ENCODE results near the gene FAF1. TPM values are rescaled to one million over a fixed set of nuclear protein-coding genes. Genes with fewer than 3 reads are reported as not detected.

FAF1 gene
- total RNA-seq, 4 donors from 2014 or later, result 47.1 to 87.0 (median 79.4) TPM

DNA sequence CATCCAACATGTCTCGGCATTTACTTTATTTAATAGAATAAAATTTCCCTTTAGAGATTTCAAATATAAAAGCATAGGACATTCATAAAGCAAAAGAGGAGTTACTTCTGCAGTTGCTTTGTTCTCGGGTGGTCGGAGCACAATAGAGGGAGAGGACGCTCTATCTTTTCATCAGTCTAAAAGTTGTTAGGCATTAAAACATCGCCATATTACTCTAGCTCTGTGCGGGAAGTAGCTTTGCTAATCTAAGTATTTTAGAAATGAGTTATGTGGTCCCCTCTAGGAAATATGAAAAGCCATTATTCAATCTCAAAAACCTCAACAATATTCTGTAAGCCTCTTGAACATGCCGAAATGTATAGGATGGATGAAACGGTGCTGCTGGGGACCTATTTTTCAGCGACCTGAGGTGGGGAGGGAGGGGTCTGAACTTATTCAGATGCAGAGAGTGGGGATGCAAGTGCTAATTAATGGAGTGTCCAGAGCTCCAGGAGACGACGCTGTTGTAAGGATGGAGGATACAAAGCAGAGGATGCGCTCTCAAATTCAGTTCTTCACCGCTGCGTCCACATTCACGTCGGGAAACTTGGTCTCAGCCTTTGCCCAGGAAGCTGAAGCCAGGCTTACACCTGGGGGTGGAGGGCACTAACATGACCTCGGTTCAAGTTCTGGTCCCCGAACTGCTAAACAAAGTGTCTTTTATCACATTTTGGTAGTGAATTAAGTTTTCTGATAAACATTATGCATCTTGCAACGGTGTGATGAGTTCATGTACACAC, 16.2 kb upstream of the FAF1 start:
- 66 to 68% methylated on average over 19 of the region's 19 CpGs for WGBS, 2 donors

DNA sequence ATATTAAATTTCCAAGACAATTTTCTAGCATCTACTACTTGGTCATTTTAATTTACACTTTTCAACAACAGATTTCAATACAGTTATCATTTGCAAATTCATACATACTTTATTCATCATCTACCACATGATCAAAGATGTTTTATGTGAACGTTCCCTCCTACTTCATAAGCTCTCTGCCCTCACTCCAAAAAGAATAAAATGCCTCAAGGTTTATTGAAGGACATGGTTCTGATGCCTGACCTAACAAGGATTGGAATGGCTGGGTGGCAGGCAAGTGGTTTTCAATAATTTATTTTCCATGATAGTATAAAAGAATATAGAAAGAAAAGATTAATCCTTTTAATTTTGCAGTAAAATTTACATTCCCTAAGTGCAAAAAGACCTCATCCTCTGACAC, 15.4 kb upstream of the FAF1 start:
- no peaks in the 10 kb centered on the region for H3K4me1 ChIP-seq
- H3K36me3 ChIP-seq, result no peaks in the 10 kb centered on the region
- 85% methylated on average over 1 of the region's 1 CpG for WGBS, 2 donors
- TF ChIP-seq, protein P1, sequence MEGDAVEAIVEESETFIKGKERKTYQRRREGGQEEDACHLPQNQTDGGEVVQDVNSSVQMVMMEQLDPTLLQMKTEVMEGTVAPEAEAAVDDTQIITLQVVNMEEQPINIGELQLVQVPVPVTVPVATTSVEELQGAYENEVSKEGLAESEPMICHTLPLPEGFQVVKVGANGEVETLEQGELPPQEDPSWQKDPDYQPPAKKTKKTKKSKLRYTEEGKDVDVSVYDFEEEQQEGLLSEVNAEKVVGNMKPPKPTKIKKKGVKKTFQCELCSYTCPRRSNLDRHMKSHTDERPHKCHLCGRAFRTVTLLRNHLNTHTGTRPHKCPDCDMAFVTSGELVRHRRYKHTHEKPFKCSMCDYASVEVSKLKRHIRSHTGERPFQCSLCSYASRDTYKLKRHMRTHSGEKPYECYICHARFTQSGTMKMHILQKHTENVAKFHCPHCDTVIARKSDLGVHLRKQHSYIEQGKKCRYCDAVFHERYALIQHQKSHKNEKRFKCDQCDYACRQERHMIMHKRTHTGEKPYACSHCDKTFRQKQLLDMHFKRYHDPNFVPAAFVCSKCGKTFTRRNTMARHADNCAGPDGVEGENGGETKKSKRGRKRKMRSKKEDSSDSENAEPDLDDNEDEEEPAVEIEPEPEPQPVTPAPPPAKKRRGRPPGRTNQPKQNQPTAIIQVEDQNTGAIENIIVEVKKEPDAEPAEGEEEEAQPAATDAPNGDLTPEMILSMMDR (IDR thresholded peaks at IDR 0.05), result no peak
- TF ChIP-seq POLR2A (IDR thresholded peaks at IDR 0.05), result no peak
- no peak overlapping the region for H3K27ac ChIP-seq
- intact Hi-C loops (cut with DNase I), result no loop called here
- no peak for DNase-seq
- H3K9me3 ChIP-seq, result no peaks in the 10 kb centered on the region
- no peak overlapping the region for H3K4me3 ChIP-seq (replicated peaks in 1 of 3)
- H3K27me3 ChIP-seq, result no peaks in the 10 kb centered on the region

More for the DNA sequence above, 16.2 kb upstream of the FAF1 start:
- no peaks in the 10 kb centered on the region for H3K27me3 ChIP-seq
- no peaks in the 10 kb centered on the region for H3K9me3 ChIP-seq
- H3K4me1 ChIP-seq, result no peaks in the 10 kb centered on the region
- no peaks in the 10 kb centered on the region for H3K36me3 ChIP-seq
- TF ChIP-seq, protein P1 (IDR thresholded peaks at IDR 0.05), result no peak
- no peak for TF ChIP-seq POLR2A (IDR thresholded peaks at IDR 0.05)
- peak overlapping the region in 2 of 3 donors; percentile 90 to 95 for H3K27ac ChIP-seq
- DNase-seq, result no peak
- peak overlapping the region in 1 of 3 donors; percentile 84 for H3K4me3 ChIP-seq (replicated peaks in 1 of 3)
- intact Hi-C loops (cut with DNase I), result no loop called here

DNA sequence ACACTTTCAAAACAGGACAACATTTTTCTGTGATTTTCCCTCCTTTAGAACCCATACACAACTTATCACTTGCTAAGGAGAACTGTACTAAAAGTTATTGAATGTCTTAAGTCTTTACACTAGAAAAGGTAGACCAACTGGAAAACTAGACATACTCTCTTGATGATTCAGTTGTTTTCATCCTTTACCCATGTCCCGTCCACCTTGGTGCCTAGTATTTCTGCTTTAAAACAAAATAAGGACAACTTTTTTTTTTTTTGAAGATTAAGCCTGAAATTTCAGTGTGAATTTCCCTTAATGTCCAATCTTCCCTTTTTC, 14.5 kb upstream of the FAF1 start:
- no peaks in the 10 kb centered on the region for H3K27me3 ChIP-seq
- H3K4me3 ChIP-seq (replicated peaks in 1 of 3), result no peak overlapping the region
- intact Hi-C loops (cut with DNase I), result no loop called here

DNA sequence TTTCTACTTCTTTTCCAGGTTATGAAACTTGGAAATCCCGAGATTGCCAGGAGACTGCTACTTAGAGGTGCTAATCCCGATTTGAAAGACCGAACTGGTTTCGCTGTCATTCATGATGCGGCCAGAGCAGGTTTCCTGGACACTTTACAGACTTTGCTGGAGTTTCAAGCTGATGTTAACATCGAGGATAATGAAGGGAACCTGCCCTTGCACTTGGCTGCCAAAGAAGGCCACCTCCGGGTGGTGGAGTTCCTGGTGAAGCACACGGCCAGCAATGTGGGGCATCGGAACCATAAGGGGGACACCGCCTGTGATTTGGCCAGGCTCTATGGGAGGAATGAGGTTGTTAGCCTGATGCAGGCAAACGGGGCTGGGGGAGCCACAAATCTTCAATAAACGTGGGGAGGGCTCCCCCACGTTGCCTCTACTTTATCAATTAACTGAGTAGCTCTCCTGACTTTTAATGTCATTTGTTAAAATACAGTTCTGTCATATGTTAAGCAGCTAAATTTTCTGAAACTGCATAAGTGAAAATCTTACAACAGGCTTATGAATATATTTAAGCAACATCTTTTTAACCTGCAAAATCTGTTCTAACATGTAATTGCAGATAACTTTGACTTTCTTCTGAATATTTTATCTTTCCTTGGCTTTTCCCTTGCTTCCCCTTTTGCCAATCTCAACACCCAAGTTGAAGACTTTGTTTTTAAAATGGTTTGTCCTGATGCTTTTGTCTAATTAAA, 14.0 kb upstream of the FAF1 start:
- DNase-seq, result no peak
- WGBS, 2 donors, result 91 to 93% methylated on average over 13 of the region's 13 CpGs
- H3K27me3 ChIP-seq, result no peaks in the 10 kb centered on the region
- no peak overlapping the region for H3K27ac ChIP-seq
- no peaks in the 10 kb centered on the region for H3K9me3 ChIP-seq
- no peak overlapping the region for H3K4me3 ChIP-seq (replicated peaks in 1 of 3)
- H3K4me1 ChIP-seq, result no peaks in the 10 kb centered on the region
- intact Hi-C loops (cut with DNase I), result no loop called here
- no peak for TF ChIP-seq POLR2A (IDR thresholded peaks at IDR 0.05)
- TF ChIP-seq, protein P1 (IDR thresholded peaks at IDR 0.05), result no peak
- no peaks in the 10 kb centered on the region for H3K36me3 ChIP-seq

More for the DNA sequence above, 14.5 kb upstream of the FAF1 start:
- no peaks in the 10 kb centered on the region for H3K36me3 ChIP-seq
- 90 to 94% methylated on average over 1 of the region's 1 CpG for WGBS, 2 donors
- H3K4me1 ChIP-seq, result no peaks in the 10 kb centered on the region
- no peak for DNase-seq
- no peaks in the 10 kb centered on the region for H3K9me3 ChIP-seq
- H3K27ac ChIP-seq, result no peak overlapping the region
- TF ChIP-seq, protein P1 (IDR thresholded peaks at IDR 0.05), result no peak
- no peak for TF ChIP-seq POLR2A (IDR thresholded peaks at IDR 0.05)

DNA sequence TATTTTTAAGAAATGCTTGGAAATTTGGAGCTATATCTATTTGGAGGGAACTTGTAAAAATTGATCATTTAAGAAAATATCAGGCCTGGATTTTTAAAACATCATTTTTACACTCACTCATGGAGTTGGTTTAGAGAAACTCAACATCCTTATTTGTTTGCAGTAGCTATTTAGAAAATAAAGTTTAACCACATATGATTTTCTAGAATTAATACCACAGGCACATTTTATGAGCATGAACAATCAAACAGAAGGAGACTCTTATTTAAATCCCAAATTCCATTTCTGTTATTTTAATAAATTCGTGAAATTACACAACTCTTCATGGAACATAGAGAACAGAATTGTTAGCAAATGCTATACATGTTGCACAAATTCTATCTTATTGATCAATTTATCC, 13.2 kb upstream of the FAF1 start:
- no peaks in the 10 kb centered on the region for H3K4me1 ChIP-seq
- no peak overlapping the region for H3K4me3 ChIP-seq (replicated peaks in 1 of 3)
- H3K27ac ChIP-seq, result no peak overlapping the region
- WGBS, 2 donors, result 94 to 95% methylated on average over 1 of the region's 1 CpG
- intact Hi-C loops (cut with DNase I), result no loop called here
- no peak for DNase-seq
- no peaks in the 10 kb centered on the region for H3K9me3 ChIP-seq
- no peaks in the 10 kb centered on the region for H3K27me3 ChIP-seq
- H3K36me3 ChIP-seq, result no peaks in the 10 kb centered on the region
- no peak for TF ChIP-seq POLR2A (IDR thresholded peaks at IDR 0.05)
- TF ChIP-seq, protein P1 (IDR thresholded peaks at IDR 0.05), result no peak
